Neural cell (in vitro differentiated cells): ENCODE results near the gene CD300LB.

ENCODE experiments used
- CTCF ChIP-seq: fragments of 450-650 bp; IDR thresholded peaks from 2 replicates; pipeline ENCODE4 v1.5.1; 2014; ENCODE audit warnings: antibody characterized with exemption, mild to moderate bottlenecking, moderate library complexity; ENCODE audit not compliant: poor library complexity, severe bottlenecking
- EP300 ChIP-seq: fragments of 450-650 bp; conservative IDR thresholded peaks from 2 replicates; pipeline ENCODE4 v1.6.1; 2014; ENCODE audit warnings: antibody characterized with exemption, mild to moderate bottlenecking, moderate library complexity; ENCODE audit not compliant: poor library complexity, severe bottlenecking
- SMC3 ChIP-seq: fragments of 450-650 bp; conservative IDR thresholded peaks from 2 replicates; pipeline ENCODE4 v1.6.1; 2014; ENCODE audit warnings: antibody characterized with exemption, mild to moderate bottlenecking, moderate library complexity; ENCODE audit not compliant: poor library complexity
- TAF1 ChIP-seq: IDR thresholded peaks from 2 replicates; pipeline ENCODE4 v1.6.1; 2012; ENCODE audit warnings: low read depth

- TF ChIP-seq CTCF = no peak
- no peak for TF ChIP-seq EP300
- TF ChIP-seq TAF1 = no peak
- TF ChIP-seq SMC3 = no peak
Observed at GRCh38 chr17:74543406-74543805, 12.1 kb upstream of the CD300LB start.
